Transverse colon (tissue), 4 donors: ENCODE measurements around the gene CLDN19.

Experiments used
- EP300 ChIP-seq: sonication (generic); formaldehyde crosslinking; IDR thresholded peaks from one replicate; pipeline ENCODE4 v1.6.1; 2017; ENCODE audit warnings: antibody characterized with exemption, low read depth
- POLR2A ChIP-seq: fragments of 450-650 bp; IDR thresholded peaks from one replicate; pipeline ENCODE4 v1.6.1; 2016; ENCODE audit warnings: antibody characterized with exemption, mild to moderate bottlenecking, moderate library complexity
- POLR2AphosphoS5 ChIP-seq, 3 donors: sonication (generic); formaldehyde crosslinking; IDR thresholded peaks; one replicate each; pipeline ENCODE4 v1.6.1; 2016; ENCODE audit warnings: antibody characterized with exemption in 3 of 3
- TF ChIP-seq, protein P1 (sequence below), 5 experiments: fragments of 200-600 bp in 3 of 5; fragments of 450-650 bp in 2 of 5; sonication (generic) in 3 of 5; IDR thresholded peaks; 1 replicate in 2 of 5; 2 replicates in 3 of 5; pipeline ENCODE4 v1.5.1; 2016 to 2017; ENCODE audit warnings: antibody characterized with exemption in 5 of 5, inconsistent platforms in 3 of 5, mild to moderate bottlenecking in 2 of 5, moderate library complexity in 1 of 5

DNA sequence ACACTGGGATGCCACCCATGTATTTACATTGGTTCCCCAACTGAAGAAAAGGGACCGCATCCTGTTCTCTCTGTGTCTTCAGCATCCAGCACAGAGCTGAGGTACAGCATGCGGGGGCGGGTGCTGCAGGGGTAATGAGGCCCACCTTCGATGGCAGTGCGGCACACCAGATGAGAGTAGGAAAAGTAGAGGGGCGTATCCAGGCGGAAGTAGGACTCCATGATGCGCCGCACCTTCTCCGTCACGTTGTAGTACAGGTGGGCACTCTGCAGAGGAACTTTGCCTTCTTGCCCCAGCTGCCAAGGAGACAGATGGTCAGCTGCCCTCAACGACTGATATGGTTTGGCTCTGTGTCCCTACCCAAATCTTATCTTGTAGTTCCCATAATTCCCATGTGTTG lies 10.0 kb upstream of the CLDN19 start:
- TF ChIP-seq, protein P1, sequence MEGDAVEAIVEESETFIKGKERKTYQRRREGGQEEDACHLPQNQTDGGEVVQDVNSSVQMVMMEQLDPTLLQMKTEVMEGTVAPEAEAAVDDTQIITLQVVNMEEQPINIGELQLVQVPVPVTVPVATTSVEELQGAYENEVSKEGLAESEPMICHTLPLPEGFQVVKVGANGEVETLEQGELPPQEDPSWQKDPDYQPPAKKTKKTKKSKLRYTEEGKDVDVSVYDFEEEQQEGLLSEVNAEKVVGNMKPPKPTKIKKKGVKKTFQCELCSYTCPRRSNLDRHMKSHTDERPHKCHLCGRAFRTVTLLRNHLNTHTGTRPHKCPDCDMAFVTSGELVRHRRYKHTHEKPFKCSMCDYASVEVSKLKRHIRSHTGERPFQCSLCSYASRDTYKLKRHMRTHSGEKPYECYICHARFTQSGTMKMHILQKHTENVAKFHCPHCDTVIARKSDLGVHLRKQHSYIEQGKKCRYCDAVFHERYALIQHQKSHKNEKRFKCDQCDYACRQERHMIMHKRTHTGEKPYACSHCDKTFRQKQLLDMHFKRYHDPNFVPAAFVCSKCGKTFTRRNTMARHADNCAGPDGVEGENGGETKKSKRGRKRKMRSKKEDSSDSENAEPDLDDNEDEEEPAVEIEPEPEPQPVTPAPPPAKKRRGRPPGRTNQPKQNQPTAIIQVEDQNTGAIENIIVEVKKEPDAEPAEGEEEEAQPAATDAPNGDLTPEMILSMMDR (IDR thresholded peaks at IDR 0.05), result no peak
- no peak for TF ChIP-seq EP300
- no peak for TF ChIP-seq POLR2AphosphoS5 (IDR thresholded peaks at IDR 0.05)
- no peak for TF ChIP-seq POLR2A
